ENCODE data around the gene CENPT.

Gene CENPT

DNA sequence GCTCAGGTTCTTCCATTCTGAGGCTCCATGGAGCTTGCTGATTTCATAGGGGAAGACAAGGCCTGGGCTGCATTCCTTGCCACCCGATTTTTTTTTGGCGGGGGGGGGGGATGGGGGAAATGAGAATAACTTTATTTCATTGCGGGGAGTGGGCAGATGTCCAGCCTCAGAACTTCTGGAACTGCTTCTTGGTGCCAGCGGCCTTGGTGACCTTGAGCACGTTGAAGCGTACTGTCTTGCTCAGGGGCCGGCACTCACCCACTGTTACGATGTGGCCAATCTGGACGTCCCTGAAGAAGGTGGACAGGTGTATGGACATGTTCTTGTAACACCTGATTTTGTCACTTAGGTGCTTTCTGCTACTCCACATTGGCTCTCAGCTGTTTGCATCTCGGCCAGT is 8.3 kb upstream of the CENPT start:
- Histone ChIP-seq H3K4me3 (replicated peaks; ENCODE audit: insufficient read depth, low read length) (no peak overlapping the region), H3K27me3 (ENCODE audit: insufficient read depth, poor library complexity, severe bottlenecking) (no peaks in the 10 kb centered on the region), H3K27ac (replicated peaks) (no peak overlapping the region)
- TF ChIP-seq, protein P1, sequence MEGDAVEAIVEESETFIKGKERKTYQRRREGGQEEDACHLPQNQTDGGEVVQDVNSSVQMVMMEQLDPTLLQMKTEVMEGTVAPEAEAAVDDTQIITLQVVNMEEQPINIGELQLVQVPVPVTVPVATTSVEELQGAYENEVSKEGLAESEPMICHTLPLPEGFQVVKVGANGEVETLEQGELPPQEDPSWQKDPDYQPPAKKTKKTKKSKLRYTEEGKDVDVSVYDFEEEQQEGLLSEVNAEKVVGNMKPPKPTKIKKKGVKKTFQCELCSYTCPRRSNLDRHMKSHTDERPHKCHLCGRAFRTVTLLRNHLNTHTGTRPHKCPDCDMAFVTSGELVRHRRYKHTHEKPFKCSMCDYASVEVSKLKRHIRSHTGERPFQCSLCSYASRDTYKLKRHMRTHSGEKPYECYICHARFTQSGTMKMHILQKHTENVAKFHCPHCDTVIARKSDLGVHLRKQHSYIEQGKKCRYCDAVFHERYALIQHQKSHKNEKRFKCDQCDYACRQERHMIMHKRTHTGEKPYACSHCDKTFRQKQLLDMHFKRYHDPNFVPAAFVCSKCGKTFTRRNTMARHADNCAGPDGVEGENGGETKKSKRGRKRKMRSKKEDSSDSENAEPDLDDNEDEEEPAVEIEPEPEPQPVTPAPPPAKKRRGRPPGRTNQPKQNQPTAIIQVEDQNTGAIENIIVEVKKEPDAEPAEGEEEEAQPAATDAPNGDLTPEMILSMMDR (IDR thresholded peaks at IDR 0.05; ENCODE audit: insufficient read depth, low read length), result no peak
- TF ChIP-seq SPI1 (IDR thresholded peaks at IDR 0.05; ENCODE audit: borderline replicate concordance, low read depth) (no peak), GABPA (IDR thresholded peaks at IDR 0.05; ENCODE audit: low read depth) (no peak), POLR2AphosphoS5 (IDR thresholded peaks at IDR 0.05; ENCODE audit: low read depth) (no peak)
- TF ChIP-seq, protein P2, sequence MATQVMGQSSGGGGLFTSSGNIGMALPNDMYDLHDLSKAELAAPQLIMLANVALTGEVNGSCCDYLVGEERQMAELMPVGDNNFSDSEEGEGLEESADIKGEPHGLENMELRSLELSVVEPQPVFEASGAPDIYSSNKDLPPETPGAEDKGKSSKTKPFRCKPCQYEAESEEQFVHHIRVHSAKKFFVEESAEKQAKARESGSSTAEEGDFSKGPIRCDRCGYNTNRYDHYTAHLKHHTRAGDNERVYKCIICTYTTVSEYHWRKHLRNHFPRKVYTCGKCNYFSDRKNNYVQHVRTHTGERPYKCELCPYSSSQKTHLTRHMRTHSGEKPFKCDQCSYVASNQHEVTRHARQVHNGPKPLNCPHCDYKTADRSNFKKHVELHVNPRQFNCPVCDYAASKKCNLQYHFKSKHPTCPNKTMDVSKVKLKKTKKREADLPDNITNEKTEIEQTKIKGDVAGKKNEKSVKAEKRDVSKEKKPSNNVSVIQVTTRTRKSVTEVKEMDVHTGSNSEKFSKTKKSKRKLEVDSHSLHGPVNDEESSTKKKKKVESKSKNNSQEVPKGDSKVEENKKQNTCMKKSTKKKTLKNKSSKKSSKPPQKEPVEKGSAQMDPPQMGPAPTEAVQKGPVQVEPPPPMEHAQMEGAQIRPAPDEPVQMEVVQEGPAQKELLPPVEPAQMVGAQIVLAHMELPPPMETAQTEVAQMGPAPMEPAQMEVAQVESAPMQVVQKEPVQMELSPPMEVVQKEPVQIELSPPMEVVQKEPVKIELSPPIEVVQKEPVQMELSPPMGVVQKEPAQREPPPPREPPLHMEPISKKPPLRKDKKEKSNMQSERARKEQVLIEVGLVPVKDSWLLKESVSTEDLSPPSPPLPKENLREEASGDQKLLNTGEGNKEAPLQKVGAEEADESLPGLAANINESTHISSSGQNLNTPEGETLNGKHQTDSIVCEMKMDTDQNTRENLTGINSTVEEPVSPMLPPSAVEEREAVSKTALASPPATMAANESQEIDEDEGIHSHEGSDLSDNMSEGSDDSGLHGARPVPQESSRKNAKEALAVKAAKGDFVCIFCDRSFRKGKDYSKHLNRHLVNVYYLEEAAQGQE (IDR thresholded peaks at IDR 0.05; ENCODE audit: insufficient replicate concordance, low read depth), result no peak
- DNase-seq (ENCODE audit: low read depth in 1 of 2, low spot score in 1 of 2), result no peak

DNA sequence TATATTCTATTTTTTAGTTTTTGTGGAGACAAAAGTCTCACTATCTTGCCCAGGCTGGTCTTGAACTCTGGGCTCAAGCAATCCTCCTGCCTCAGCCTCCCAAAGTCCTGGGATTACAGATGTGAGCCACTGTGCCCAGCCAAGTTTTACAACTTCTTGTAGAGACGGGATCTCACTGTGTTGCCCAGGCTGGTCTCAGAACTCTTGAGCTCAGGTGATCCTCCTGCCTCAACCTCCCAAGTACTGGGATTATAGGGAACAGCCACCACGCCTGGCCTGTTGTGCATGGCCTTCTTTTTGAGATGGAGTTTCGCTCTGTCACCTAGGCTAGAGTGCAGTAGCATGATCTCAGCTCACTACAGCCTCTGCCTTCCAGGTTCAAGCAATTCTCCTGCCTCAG is 6.2 kb upstream of the CENPT start:
- TF ChIP-seq GABPA (IDR thresholded peaks at IDR 0.05; ENCODE audit: low read depth) (no peak), SPI1 (IDR thresholded peaks at IDR 0.05; ENCODE audit: borderline replicate concordance, low read depth) (no peak), POLR2AphosphoS5 (IDR thresholded peaks at IDR 0.05; ENCODE audit: low read depth) (no peak)
- TF ChIP-seq, protein P1 (IDR thresholded peaks at IDR 0.05; ENCODE audit: insufficient read depth, low read length), result no peak
- TF ChIP-seq, protein P2 (IDR thresholded peaks at IDR 0.05; ENCODE audit: insufficient replicate concordance, low read depth), result no peak
- H3K4me3 ChIP-seq (replicated peaks; ENCODE audit: insufficient read depth, low read length), result no peak overlapping the region
- no peak overlapping the region for H3K27ac ChIP-seq (replicated peaks)
- H3K27me3 ChIP-seq (ENCODE audit: insufficient read depth, poor library complexity, severe bottlenecking), result no peaks in the 10 kb centered on the region
- no peak for DNase-seq (ENCODE audit: low read depth in 1 of 2, low spot score in 1 of 2)

DNA sequence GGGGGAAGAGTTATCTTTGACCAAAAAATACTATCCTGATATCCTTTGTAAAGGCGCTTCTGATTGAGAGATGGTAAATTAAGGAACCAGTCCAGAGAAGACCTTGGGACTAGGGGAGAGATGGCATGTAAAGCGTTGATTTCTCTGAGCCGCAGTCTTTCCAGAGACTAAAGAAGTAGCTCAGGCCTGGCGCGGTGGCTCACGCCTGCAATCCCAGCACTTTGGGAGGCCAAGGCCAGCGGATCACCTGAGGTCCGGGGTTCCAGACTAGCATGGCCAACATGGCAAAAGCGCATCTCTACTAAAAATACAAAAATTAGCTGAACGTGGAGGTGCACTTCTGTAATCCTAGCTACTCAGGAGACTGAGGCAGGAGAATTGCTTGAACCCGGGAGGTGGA is 625 bp upstream of the CENPT start:
- H3K27ac ChIP-seq (replicated peaks), result no peak overlapping the region; the same call in 1 of the 2 replicates
- H3K27me3 ChIP-seq (ENCODE audit: insufficient read depth, poor library complexity, severe bottlenecking), result no peaks in the 10 kb centered on the region
- TF ChIP-seq, protein P2 (IDR thresholded peaks at IDR 0.05; ENCODE audit: insufficient replicate concordance, low read depth), result no peak
- DNase-seq (ENCODE audit: low read depth in 1 of 2, low spot score in 1 of 2), result no peak
- peak overlapping the region; percentile 99 for H3K4me3 ChIP-seq (replicated peaks; ENCODE audit: insufficient read depth, low read length)

Data from HL-60 (cell line).